ENCODE measurements around the gene BSPRY. TPM values are rescaled to one million over a fixed set of nuclear protein-coding genes. Genes with fewer than 3 reads are reported as not detected.

The BSPRY gene
- total RNA-seq, 1 experiment from 2014 or later, result 14.5 TPM

- no TSS peak for BruUV-seq (replicated peaks)
- TF ChIP-seq, protein P1, sequence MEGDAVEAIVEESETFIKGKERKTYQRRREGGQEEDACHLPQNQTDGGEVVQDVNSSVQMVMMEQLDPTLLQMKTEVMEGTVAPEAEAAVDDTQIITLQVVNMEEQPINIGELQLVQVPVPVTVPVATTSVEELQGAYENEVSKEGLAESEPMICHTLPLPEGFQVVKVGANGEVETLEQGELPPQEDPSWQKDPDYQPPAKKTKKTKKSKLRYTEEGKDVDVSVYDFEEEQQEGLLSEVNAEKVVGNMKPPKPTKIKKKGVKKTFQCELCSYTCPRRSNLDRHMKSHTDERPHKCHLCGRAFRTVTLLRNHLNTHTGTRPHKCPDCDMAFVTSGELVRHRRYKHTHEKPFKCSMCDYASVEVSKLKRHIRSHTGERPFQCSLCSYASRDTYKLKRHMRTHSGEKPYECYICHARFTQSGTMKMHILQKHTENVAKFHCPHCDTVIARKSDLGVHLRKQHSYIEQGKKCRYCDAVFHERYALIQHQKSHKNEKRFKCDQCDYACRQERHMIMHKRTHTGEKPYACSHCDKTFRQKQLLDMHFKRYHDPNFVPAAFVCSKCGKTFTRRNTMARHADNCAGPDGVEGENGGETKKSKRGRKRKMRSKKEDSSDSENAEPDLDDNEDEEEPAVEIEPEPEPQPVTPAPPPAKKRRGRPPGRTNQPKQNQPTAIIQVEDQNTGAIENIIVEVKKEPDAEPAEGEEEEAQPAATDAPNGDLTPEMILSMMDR (IDR thresholded peaks at IDR 0.05; ENCODE audit: unreplicated experiment), result no peak
- DNase-seq, result no peak
- no peaks in the 10 kb centered on the region for H3K27me3 Mint-ChIP-seq (ENCODE audit: unreplicated experiment)
- CTCF ChIA-PET, result interaction anchor here (0.6 kb wide), 1 partner anchor 22 kb away, joined by 3 read pairs; the partner anchor contains the start of gene POLE3
- H3K9me3 Mint-ChIP-seq (ENCODE audit: low read depth, unreplicated experiment), result no peaks in the 10 kb centered on the region
- peak overlapping the region; percentile 66 for H3K27ac Mint-ChIP-seq (ENCODE audit: unreplicated experiment)
- H3K36me3 Mint-ChIP-seq (ENCODE audit: insufficient read depth, unreplicated experiment), result peaks cover 13% of the 10 kb centered on the region
- peak overlapping the region; percentile 24 for H3K4me3 Mint-ChIP-seq (ENCODE audit: low read depth, unreplicated experiment)
- intact Hi-C loops (cut with micrococcal nuclease; ENCODE audit: unreplicated experiment), result loop anchor here (5.0 kb wide), 1 partner anchor 45 kb away; the partner anchor contains the start of gene WDR31
- peaks cover 30% of the 10 kb centered on the region for H3K4me1 Mint-ChIP-seq (ENCODE audit: low read depth, unreplicated experiment)
Observed at GRCh38 chr9:113387560-113388230, 38.4 kb downstream of the BSPRY start.

DNA sequence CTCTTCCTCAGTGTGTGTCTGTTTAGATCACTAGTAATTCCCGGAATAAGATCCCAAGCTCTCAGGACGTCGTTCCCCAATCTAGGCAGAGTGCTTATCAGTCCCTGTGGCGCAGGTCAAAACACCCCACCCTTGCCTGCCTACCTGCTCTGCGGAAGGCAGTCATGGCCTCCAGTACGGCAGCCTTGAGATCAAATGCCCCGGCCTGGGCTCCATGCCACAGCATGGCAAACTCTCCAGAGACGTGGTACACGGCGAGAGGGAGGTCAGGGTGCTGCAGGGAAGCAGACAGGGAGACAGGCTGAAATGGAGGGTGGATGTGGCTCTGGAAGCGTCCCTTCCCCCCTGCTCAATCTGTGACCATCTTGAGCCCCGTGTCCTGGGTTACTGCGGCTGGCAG is 39.5 kb downstream of the BSPRY start:
- TF ChIP-seq, protein P1 (IDR thresholded peaks at IDR 0.05; ENCODE audit: unreplicated experiment), result no peak
- CTCF ChIA-PET, result no interaction called here
- H3K27me3 Mint-ChIP-seq (ENCODE audit: unreplicated experiment), result no peaks in the 10 kb centered on the region
- H3K27ac Mint-ChIP-seq (ENCODE audit: unreplicated experiment), result no peak overlapping the region
- no peak for DNase-seq
- peaks cover 13% of the 10 kb centered on the region for H3K36me3 Mint-ChIP-seq (ENCODE audit: insufficient read depth, unreplicated experiment)
- H3K9me3 Mint-ChIP-seq (ENCODE audit: low read depth, unreplicated experiment), result no peaks in the 10 kb centered on the region
- H3K4me1 Mint-ChIP-seq (ENCODE audit: low read depth, unreplicated experiment), result peaks cover 21% of the 10 kb centered on the region
- intact Hi-C loops (cut with micrococcal nuclease; ENCODE audit: unreplicated experiment), result loop anchor here (5.0 kb wide), 1 partner anchor 47 kb away; the partner anchor contains the start of gene WDR31
- H3K4me3 Mint-ChIP-seq (ENCODE audit: low read depth, unreplicated experiment), result no peak overlapping the region
- BruUV-seq (replicated peaks), result no TSS peak

DNA sequence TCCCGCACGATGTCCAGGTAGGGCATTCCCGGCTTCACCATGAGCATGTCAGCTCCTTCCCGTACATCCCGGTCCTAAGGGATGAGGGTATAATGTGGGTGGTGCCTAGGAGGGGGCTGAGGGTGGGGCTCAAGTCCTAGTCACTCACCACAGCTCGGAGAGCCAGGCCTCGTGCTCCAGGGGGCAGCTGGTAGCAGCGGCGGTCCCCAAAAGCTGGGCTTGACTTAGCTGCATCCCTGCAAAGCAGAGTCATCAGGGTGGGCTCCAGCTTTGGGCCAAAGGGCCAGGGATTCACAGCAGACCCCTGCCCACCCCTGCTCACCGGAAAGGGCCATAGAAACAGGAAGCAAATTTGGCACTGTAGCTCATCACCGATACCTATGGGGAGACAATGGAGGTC is 40.1 kb downstream of the BSPRY start:
- TF ChIP-seq, protein P1 (IDR thresholded peaks at IDR 0.05; ENCODE audit: unreplicated experiment), result no peak
- no peaks in the 10 kb centered on the region for H3K27me3 Mint-ChIP-seq (ENCODE audit: unreplicated experiment)
- peaks cover 13% of the 10 kb centered on the region for H3K36me3 Mint-ChIP-seq (ENCODE audit: insufficient read depth, unreplicated experiment)
- intact Hi-C loops (cut with micrococcal nuclease; ENCODE audit: unreplicated experiment), result loop anchor here (5.0 kb wide), 1 partner anchor 47 kb away; the partner anchor contains the start of gene WDR31
- no peaks in the 10 kb centered on the region for H3K9me3 Mint-ChIP-seq (ENCODE audit: low read depth, unreplicated experiment)
- no peak overlapping the region for H3K4me3 Mint-ChIP-seq (ENCODE audit: low read depth, unreplicated experiment)
- CTCF ChIA-PET, result no interaction called here
- no TSS peak for BruUV-seq (replicated peaks)
- DNase-seq, result no peak
- no peak overlapping the region for H3K27ac Mint-ChIP-seq (ENCODE audit: unreplicated experiment)
- H3K4me1 Mint-ChIP-seq (ENCODE audit: low read depth, unreplicated experiment), result peaks cover 21% of the 10 kb centered on the region

GRCh38 chr9:113390192-113390960 is 41.0 kb downstream of the BSPRY start:
- no peaks in the 10 kb centered on the region for H3K27me3 Mint-ChIP-seq (ENCODE audit: unreplicated experiment)
- H3K36me3 Mint-ChIP-seq (ENCODE audit: insufficient read depth, unreplicated experiment), result peaks cover 13% of the 10 kb centered on the region
- H3K27ac Mint-ChIP-seq (ENCODE audit: unreplicated experiment), result no peak overlapping the region
- H3K4me3 Mint-ChIP-seq (ENCODE audit: low read depth, unreplicated experiment), result no peak overlapping the region
- H3K4me1 Mint-ChIP-seq (ENCODE audit: low read depth, unreplicated experiment), result peaks cover 21% of the 10 kb centered on the region
- no TSS peak for BruUV-seq (replicated peaks)
- intact Hi-C loops (cut with micrococcal nuclease; ENCODE audit: unreplicated experiment), result no loop called here
- TF ChIP-seq, protein P1 (IDR thresholded peaks at IDR 0.05; ENCODE audit: unreplicated experiment), result no peak
- no peak for DNase-seq
- CTCF ChIA-PET, result no interaction called here
- H3K9me3 Mint-ChIP-seq (ENCODE audit: low read depth, unreplicated experiment), result no peaks in the 10 kb centered on the region

Measured in Calu3 (cell line).